SK-N-SH treated with all-trans-retinoic acid at 6 μM for 48 hours (cell line): ENCODE data around the gene GSS.

Source experiments
- ATAC-seq: fragments of 200-7000 bp; cut with Tn5 transposase; 3 replicates; pipeline ENCODE4 v1.9.1; 2020; ENCODE audit warnings: mild to moderate bottlenecking, moderate library complexity
- BACH2 ChIP-seq: fragments of 250-450 bp; sonication (Bioruptor Pico); IDR thresholded peaks from 2 replicates; pipeline ENCODE4 v1.9.0; 2021; ENCODE audit warnings: mild to moderate bottlenecking, borderline replicate concordance
- CSDC2 ChIP-seq: fragments of 250-450 bp; sonication (Bioruptor Pico); IDR thresholded peaks from 2 replicates; pipeline ENCODE4 v1.5.0; 2020; ENCODE audit warnings: mild to moderate bottlenecking, moderate library complexity
- ESRRG ChIP-seq: fragments of 250-450 bp; sonication (Bioruptor Pico); IDR thresholded peaks from 2 replicates; pipeline ENCODE4 v1.6.1; 2021; ENCODE audit warnings: mild to moderate bottlenecking
- GLIS3 ChIP-seq: fragments of 250-450 bp; sonication (Bioruptor Pico); IDR thresholded peaks from 2 replicates; pipeline ENCODE4 v1.5.0; 2020; ENCODE audit warnings: mild to moderate bottlenecking, moderate library complexity
- ISL1 ChIP-seq: fragments of 250-450 bp; sonication (Bioruptor Pico); IDR thresholded peaks from 2 replicates; pipeline ENCODE4 v2.1.2; 2022; ENCODE audit warnings: mild to moderate bottlenecking, moderate library complexity
- OSR1 ChIP-seq: fragments of 250-450 bp; sonication (Bioruptor Pico); IDR thresholded peaks from 2 replicates; pipeline ENCODE4 v1.8.0; 2022; ENCODE audit warnings: moderate library complexity, mild to moderate bottlenecking, inconsistent platforms
- PPARA ChIP-seq: fragments of 250-450 bp; sonication (Bioruptor Pico); IDR thresholded peaks from 2 replicates; pipeline ENCODE4 v1.5.0; 2020; ENCODE audit warnings: mild to moderate bottlenecking, borderline replicate concordance
- RARB ChIP-seq: fragments of 250-450 bp; sonication (Bioruptor Pico); IDR thresholded peaks from 2 replicates; pipeline ENCODE4 v1.8.0; 2021; ENCODE audit warnings: mild to moderate bottlenecking, moderate library complexity
- SNAI2 ChIP-seq: fragments of 250-450 bp; sonication (Bioruptor Pico); IDR thresholded peaks from 2 replicates; pipeline ENCODE4 v1.5.0; 2020; ENCODE audit warnings: mild to moderate bottlenecking, moderate library complexity
- TCF4 ChIP-seq: fragments of 250-450 bp; sonication (Bioruptor Pico); IDR thresholded peaks from 2 replicates; pipeline ENCODE4 v1.8.0; 2021; ENCODE audit warnings: mild to moderate bottlenecking, moderate library complexity, borderline replicate concordance
- TOX ChIP-seq: fragments of 250-450 bp; sonication (Bioruptor Pico); IDR thresholded peaks from 2 replicates; pipeline ENCODE4 v1.8.0; 2021; ENCODE audit warnings: mild to moderate bottlenecking, moderate library complexity, borderline replicate concordance
- ZC3H10 ChIP-seq: fragments of 250-450 bp; sonication (Bioruptor Pico); IDR thresholded peaks from 2 replicates; pipeline ENCODE4 v1.5.1; 2021; ENCODE audit warnings: mild to moderate bottlenecking, moderate library complexity
- ZFP3 ChIP-seq: fragments of 250-450 bp; sonication (Bioruptor Pico); IDR thresholded peaks from 2 replicates; pipeline ENCODE4 v1.5.0; 2020; ENCODE audit warnings: mild to moderate bottlenecking, moderate library complexity
- ZFP30 ChIP-seq: fragments of 450-650 bp; formaldehyde crosslinking; IDR thresholded peaks from 2 replicates; pipeline ENCODE4 v1.5.0; 2022; ENCODE audit warnings: mild to moderate bottlenecking, moderate library complexity
- ZNF565 ChIP-seq: fragments of 450-650 bp; formaldehyde crosslinking; conservative IDR thresholded peaks from 2 replicates; pipeline ENCODE4 v1.5.0; 2020; ENCODE audit warnings: low read depth, mild to moderate bottlenecking, moderate library complexity
- ZNF70 ChIP-seq: fragments of 450-650 bp; formaldehyde crosslinking; IDR thresholded peaks from 2 replicates; pipeline ENCODE4 v1.5.0; 2020; ENCODE audit warnings: mild to moderate bottlenecking, moderate library complexity
- ZNF8 ChIP-seq: fragments of 450-650 bp; formaldehyde crosslinking; IDR thresholded peaks from 2 replicates; pipeline ENCODE4 v1.5.0; 2020; ENCODE audit warnings: mild to moderate bottlenecking, moderate library complexity
- TF ChIP-seq, protein P1 (sequence below): fragments of 250-450 bp; sonication (Bioruptor Pico); IDR thresholded peaks from 2 replicates; pipeline ENCODE4 v1.8.0; 2021; ENCODE audit warnings: low read depth, mild to moderate bottlenecking, moderate library complexity, borderline replicate concordance
- TF ChIP-seq, protein P2 (sequence below): fragments of 250-450 bp; sonication (Bioruptor Pico); IDR thresholded peaks from 2 replicates; pipeline ENCODE4 v1.8.0; 2020; ENCODE audit warnings: mild to moderate bottlenecking, moderate library complexity, borderline replicate concordance
- TF ChIP-seq, protein P3 (sequence below): fragments of 250-450 bp; sonication (Bioruptor Pico); IDR thresholded peaks from 2 replicates; pipeline ENCODE4 v1.5.1; 2021; ENCODE audit warnings: mild to moderate bottlenecking, moderate library complexity
- TF ChIP-seq, protein P4 (sequence below): fragments of 250-450 bp; sonication (Bioruptor Pico); IDR thresholded peaks from 2 replicates; pipeline ENCODE4 v1.5.0; 2020; ENCODE audit warnings: mild to moderate bottlenecking, moderate library complexity

The GSS gene

DNA sequence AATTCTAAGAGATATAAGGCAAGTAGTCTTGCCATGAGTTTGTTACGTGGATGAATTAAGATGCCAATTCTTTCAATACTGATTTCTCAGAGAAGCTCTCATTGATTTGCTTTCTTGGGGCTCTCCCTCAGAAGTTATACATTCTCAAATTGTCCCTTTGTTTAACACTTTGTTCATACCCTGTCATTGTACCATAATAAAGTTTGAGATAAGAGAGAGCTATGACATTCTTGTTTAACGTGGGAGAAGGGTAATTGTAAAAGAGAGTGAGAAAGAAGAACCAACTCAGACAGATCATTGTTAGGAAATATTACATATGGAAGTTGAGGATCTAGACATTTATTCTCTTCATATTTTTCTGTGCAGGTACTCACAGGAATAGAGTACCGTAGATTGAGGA lies 60.1 kb downstream of the GSS start:
- TF ChIP-seq CSDC2 (CRISPR knock-in tag), result no peak
- TF ChIP-seq ZC3H10 (CRISPR knock-in tag), result no peak
- no peak for TF ChIP-seq ZNF70 (CRISPR knock-in tag)
- TF ChIP-seq ZFP30 (CRISPR knock-in tag), result no peak
- no peak for TF ChIP-seq ESRRG
- no peak for TF ChIP-seq ZNF8
- TF ChIP-seq, protein P1, sequence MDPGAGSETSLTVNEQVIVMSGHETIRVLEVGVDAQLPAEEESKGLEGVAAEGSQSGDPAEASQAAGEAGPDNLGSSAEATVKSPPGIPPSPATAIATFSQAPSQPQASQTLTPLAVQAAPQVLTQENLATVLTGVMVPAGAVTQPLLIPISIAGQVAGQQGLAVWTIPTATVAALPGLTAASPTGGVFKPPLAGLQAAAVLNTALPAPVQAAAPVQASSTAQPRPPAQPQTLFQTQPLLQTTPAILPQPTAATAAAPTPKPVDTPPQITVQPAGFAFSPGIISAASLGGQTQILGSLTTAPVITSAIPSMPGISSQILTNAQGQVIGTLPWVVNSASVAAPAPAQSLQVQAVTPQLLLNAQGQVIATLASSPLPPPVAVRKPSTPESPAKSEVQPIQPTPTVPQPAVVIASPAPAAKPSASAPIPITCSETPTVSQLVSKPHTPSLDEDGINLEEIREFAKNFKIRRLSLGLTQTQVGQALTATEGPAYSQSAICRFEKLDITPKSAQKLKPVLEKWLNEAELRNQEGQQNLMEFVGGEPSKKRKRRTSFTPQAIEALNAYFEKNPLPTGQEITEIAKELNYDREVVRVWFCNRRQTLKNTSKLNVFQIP, result no peak
- TF ChIP-seq PPARA (CRISPR knock-in tag), result no peak
- no peak for TF ChIP-seq BACH2 (CRISPR knock-in tag)
- TF ChIP-seq, protein P2, sequence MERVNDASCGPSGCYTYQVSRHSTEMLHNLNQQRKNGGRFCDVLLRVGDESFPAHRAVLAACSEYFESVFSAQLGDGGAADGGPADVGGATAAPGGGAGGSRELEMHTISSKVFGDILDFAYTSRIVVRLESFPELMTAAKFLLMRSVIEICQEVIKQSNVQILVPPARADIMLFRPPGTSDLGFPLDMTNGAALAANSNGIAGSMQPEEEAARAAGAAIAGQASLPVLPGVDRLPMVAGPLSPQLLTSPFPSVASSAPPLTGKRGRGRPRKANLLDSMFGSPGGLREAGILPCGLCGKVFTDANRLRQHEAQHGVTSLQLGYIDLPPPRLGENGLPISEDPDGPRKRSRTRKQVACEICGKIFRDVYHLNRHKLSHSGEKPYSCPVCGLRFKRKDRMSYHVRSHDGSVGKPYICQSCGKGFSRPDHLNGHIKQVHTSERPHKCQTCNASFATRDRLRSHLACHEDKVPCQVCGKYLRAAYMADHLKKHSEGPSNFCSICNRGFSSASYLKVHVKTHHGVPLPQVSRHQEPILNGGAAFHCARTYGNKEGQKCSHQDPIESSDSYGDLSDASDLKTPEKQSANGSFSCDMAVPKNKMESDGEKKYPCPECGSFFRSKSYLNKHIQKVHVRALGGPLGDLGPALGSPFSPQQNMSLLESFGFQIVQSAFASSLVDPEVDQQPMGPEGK (CRISPR knock-in tag), result no peak
- ATAC-seq, result no peak

DNA sequence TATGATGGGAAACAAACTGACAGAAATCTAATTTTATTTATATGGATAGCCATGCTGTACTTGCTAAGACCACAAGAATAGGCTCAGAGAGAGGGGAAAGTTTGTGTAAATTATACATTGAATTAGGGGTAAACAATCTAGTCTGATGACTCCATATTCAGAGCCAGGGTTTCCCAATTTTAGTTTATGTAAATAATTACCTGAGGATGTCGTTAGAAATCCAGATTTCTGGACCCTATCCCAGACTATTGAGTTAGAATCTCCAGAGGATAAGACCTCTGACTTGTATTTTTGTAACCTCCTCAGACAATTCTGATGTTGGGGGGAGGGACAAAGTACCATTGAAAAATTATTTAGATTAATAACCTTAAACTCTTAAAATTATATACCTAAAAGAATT lies 60.9 kb downstream of the GSS start:
- no peak for ATAC-seq
- TF ChIP-seq, protein P2 (CRISPR knock-in tag), result no peak
- TF ChIP-seq ZNF565 (no peak), ZNF70 (CRISPR knock-in tag) (no peak), ZFP3 (no peak), BACH2 (CRISPR knock-in tag) (no peak), ISL1 (CRISPR knock-in tag) (no peak), ZC3H10 (CRISPR knock-in tag) (no peak), TOX (no peak), ESRRG (no peak), GLIS3 (no peak), CSDC2 (CRISPR knock-in tag) (no peak), TCF4 (CRISPR knock-in tag) (no peak), SNAI2 (no peak), PPARA (CRISPR knock-in tag) (no peak), ZFP30 (CRISPR knock-in tag) (no peak), ZNF8 (no peak)
- TF ChIP-seq, protein P1, result no peak
- TF ChIP-seq, protein P3, sequence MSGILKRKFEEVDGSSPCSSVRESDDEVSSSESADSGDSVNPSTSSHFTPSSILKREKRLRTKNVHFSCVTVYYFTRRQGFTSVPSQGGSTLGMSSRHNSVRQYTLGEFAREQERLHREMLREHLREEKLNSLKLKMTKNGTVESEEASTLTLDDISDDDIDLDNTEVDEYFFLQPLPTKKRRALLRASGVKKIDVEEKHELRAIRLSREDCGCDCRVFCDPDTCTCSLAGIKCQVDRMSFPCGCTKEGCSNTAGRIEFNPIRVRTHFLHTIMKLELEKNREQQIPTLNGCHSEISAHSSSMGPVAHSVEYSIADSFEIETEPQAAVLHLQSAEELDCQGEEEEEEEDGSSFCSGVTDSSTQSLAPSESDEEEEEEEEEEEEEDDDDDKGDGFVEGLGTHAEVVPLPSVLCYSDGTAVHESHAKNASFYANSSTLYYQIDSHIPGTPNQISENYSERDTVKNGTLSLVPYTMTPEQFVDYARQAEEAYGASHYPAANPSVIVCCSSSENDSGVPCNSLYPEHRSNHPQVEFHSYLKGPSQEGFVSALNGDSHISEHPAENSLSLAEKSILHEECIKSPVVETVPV (CRISPR knock-in tag), result no peak
- TF ChIP-seq, protein P4, sequence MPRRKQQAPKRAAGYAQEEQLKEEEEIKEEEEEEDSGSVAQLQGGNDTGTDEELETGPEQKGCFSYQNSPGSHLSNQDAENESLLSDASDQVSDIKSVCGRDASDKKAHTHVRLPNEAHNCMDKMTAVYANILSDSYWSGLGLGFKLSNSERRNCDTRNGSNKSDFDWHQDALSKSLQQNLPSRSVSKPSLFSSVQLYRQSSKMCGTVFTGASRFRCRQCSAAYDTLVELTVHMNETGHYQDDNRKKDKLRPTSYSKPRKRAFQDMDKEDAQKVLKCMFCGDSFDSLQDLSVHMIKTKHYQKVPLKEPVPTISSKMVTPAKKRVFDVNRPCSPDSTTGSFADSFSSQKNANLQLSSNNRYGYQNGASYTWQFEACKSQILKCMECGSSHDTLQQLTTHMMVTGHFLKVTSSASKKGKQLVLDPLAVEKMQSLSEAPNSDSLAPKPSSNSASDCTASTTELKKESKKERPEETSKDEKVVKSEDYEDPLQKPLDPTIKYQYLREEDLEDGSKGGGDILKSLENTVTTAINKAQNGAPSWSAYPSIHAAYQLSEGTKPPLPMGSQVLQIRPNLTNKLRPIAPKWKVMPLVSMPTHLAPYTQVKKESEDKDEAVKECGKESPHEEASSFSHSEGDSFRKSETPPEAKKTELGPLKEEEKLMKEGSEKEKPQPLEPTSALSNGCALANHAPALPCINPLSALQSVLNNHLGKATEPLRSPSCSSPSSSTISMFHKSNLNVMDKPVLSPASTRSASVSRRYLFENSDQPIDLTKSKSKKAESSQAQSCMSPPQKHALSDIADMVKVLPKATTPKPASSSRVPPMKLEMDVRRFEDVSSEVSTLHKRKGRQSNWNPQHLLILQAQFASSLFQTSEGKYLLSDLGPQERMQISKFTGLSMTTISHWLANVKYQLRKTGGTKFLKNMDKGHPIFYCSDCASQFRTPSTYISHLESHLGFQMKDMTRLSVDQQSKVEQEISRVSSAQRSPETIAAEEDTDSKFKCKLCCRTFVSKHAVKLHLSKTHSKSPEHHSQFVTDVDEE, result no peak

DNA sequence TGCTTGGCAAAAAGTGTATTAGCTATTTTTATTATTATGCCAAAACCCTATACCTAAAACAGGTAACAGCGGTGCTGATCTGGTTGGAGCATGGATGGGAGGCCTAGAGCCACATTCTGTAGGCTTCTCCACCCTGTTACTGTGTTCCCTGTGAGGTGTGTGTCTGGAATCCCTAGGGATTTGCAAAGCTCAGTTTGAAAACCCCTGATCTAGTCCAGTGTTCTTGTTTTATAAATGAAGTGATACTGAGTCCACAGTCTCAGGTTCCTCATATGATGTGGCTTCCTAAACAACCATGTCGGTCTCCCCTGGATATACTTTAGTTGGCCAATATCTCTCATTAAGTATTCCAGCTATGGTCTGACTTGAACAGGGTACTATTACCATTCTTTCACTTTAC lies 62.9 kb downstream of the GSS start:
- no peak for ATAC-seq
- no peak for TF ChIP-seq ISL1 (CRISPR knock-in tag)
- no peak for TF ChIP-seq OSR1
- TF ChIP-seq TCF4 (CRISPR knock-in tag), result no peak
- TF ChIP-seq GLIS3, result no peak
- TF ChIP-seq, protein P3 (CRISPR knock-in tag), result no peak
- no peak for TF ChIP-seq CSDC2 (CRISPR knock-in tag)
- TF ChIP-seq RARB (CRISPR knock-in tag), result no peak
- no peak for TF ChIP-seq BACH2 (CRISPR knock-in tag)
- TF ChIP-seq, protein P4, result no peak
- TF ChIP-seq TOX, result no peak
- TF ChIP-seq SNAI2, result no peak
